ENCODE measurements around the gene TJP2. TPM values are rescaled to one million over a fixed set of nuclear protein-coding genes. Genes with fewer than 3 reads are reported as not detected.

The TJP2 gene
- total RNA-seq, 3 donors from 2014 or later (not counting 1 experiment from before 2014, with no cell fraction given) = 6.8 to 10.0 (median 9.6) TPM

GRCh38 chr9:69295872-69296552 lies 121.9 kb downstream of the TJP2 start:
- no peaks in the 10 kb centered on the region for H3K36me3 Mint-ChIP-seq
- no peak overlapping the region for H3K4me3 ChIP-seq (ENCODE audit: low read length)
- no peaks in the 10 kb centered on the region for H3K36me3 ChIP-seq (ENCODE audit: control insufficient read depth, insufficient read depth, low read length)
- no peak for TF ChIP-seq CTCF (IDR thresholded peaks at IDR 0.05)
- WGBS (ENCODE audit: insufficient coverage) = 89% methylated on average over 9 of the region's 9 CpGs
- no peak for ATAC-seq
- H3K9me3 ChIP-seq (ENCODE audit: control insufficient read depth, insufficient read depth, low read length) = no peaks in the 10 kb centered on the region
- H3K27ac ChIP-seq (ENCODE audit: low read length) = no peak overlapping the region
- no peak overlapping the region for H3K27ac Mint-ChIP-seq
- no peaks in the 10 kb centered on the region for H3K4me1 Mint-ChIP-seq
- no peak overlapping the region for H3K4me3 Mint-ChIP-seq
- no peaks in the 10 kb centered on the region for H3K4me1 ChIP-seq (ENCODE audit: control insufficient read depth, insufficient read depth, low read length)
- H3K9me3 Mint-ChIP-seq = no peaks in the 10 kb centered on the region
- intact Hi-C loops (cut with micrococcal nuclease) = no loop called here
- no peaks in the 10 kb centered on the region for H3K27me3 ChIP-seq (ENCODE audit: control insufficient read depth, insufficient read depth, low read length)
- DNase-seq = no peak
- H3K27me3 Mint-ChIP-seq (ENCODE audit: low read depth in 2 of 2) = peaks cover 0 to 4% of the 10 kb centered on the region in 2 donors

- DNase-seq = no peak
- 94% methylated on average over 11 of the region's 11 CpGs for WGBS (ENCODE audit: insufficient coverage)
- no peak for TF ChIP-seq CTCF (IDR thresholded peaks at IDR 0.05)
Observed at GRCh38 chr9:69297300-69297980, 123.4 kb downstream of the TJP2 start.

DNA sequence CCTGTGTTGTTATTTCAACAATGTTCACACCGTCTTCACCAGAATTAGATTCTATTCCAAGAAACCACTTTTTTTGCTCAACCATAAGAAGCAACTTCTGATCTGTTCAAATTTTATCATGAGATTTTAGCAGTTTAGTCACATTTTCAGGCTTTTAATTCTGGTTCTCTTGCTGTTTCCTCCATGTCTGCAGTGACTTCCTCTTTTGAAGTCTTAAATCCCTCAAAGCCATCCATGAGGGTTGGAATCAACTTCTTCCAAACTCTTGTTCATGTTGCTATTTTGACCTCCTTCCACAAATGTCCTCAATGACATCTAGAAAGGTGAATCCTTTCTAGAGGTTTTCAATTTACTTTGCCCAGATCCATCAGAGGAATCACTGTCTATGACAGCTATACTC lies 125.2 kb downstream of the TJP2 start:
- no peaks in the 10 kb centered on the region for H3K9me3 ChIP-seq (ENCODE audit: control insufficient read depth, insufficient read depth, low read length)
- ATAC-seq (no peak), DNase-seq (no peak)
- no peaks in the 10 kb centered on the region for H3K36me3 Mint-ChIP-seq
- H3K27me3 ChIP-seq (ENCODE audit: control insufficient read depth, insufficient read depth, low read length) = no peaks in the 10 kb centered on the region
- no peak overlapping the region for H3K27ac Mint-ChIP-seq
- no peak overlapping the region for H3K4me3 ChIP-seq (ENCODE audit: low read length)
- no peak for TF ChIP-seq CTCF (IDR thresholded peaks at IDR 0.05)
- no peaks in the 10 kb centered on the region for H3K9me3 Mint-ChIP-seq
- no peak overlapping the region for H3K4me3 Mint-ChIP-seq
- H3K36me3 ChIP-seq (ENCODE audit: control insufficient read depth, insufficient read depth, low read length) = no peaks in the 10 kb centered on the region
- peaks cover 0 to 4% of the 10 kb centered on the region in 2 donors for H3K27me3 Mint-ChIP-seq (ENCODE audit: low read depth in 2 of 2)
- 8% methylated on average over 1 of the region's 1 CpG for WGBS (ENCODE audit: insufficient coverage)
- no peak overlapping the region for H3K27ac ChIP-seq (ENCODE audit: low read length)
- no peaks in the 10 kb centered on the region for H3K4me1 ChIP-seq (ENCODE audit: control insufficient read depth, insufficient read depth, low read length)
- H3K4me1 Mint-ChIP-seq = no peaks in the 10 kb centered on the region
- intact Hi-C loops (cut with micrococcal nuclease) = no loop called here

More at GRCh38 chr9:69297300-69297980, 123.4 kb downstream of the TJP2 start:
- Mint-ChIP-seq H3K27me3 (ENCODE audit: low read depth in 2 of 2) (peaks cover 0 to 4% of the 10 kb centered on the region in 2 donors), H3K36me3 (no peaks in the 10 kb centered on the region), H3K9me3 (no peaks in the 10 kb centered on the region), H3K27ac (no peak overlapping the region), H3K4me3 (no peak overlapping the region), H3K4me1 (no peaks in the 10 kb centered on the region)
- Histone ChIP-seq H3K4me3 (ENCODE audit: low read length) (no peak overlapping the region), H3K9me3 (ENCODE audit: control insufficient read depth, insufficient read depth, low read length) (no peaks in the 10 kb centered on the region), H3K4me1 (ENCODE audit: control insufficient read depth, insufficient read depth, low read length) (no peaks in the 10 kb centered on the region), H3K36me3 (ENCODE audit: control insufficient read depth, insufficient read depth, low read length) (no peaks in the 10 kb centered on the region), H3K27me3 (ENCODE audit: control insufficient read depth, insufficient read depth, low read length) (no peaks in the 10 kb centered on the region), H3K27ac (ENCODE audit: low read length) (no peak overlapping the region)
- no peak for ATAC-seq
- intact Hi-C loops (cut with micrococcal nuclease) = no loop called here
